ENCODE measurements around the gene CDK5R2.

DNA sequence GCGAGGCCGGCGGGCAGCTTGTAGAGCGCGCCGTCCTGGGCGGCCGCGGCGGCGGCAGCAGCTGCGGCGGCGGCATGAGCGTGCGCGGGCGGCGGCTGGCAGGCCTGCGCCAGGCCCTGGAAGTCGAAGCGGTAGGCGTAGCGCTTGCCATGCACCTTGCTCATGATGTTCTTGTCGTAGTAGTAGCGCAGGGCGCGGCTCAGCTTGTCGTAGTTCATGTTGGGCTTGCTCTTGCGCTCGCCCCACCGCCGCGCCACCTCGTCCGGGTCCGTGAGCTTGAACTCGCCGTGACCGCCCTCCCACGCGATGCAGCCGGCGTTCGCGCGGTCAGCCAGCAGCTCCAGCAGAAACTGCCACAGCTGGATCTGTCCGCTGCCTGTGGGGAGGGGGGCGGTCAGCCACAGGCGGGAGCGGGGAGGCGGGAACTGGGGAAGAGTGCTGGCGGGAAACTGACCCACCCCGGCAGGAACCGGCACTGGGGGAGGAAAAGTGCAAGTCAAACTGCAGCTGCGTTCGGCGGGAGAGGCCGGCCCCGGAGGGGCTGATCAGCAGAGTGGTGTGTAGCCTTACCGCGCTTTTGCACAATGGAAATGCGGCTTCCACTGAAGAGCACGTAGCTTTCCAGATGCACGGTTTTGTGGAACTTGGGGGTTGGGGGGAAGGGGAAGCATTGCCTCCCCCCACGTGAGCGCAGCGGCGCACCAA is 22.6 kb downstream of the CDK5R2 start:
- TF ChIP-seq TAF1 (IDR thresholded peaks at IDR 0.05; ENCODE audit: low read depth, low read length) (no peak), POLR2A (IDR thresholded peaks at IDR 0.05; ENCODE audit: low read depth, low read length) (no peak), POLR2AphosphoS5 (IDR thresholded peaks at IDR 0.05; ENCODE audit: low read depth, low read length) (no peak)

Measured in GM12891 (cell line).